ENCODE results near the gene STARD5.

STARD5 gene

DNA sequence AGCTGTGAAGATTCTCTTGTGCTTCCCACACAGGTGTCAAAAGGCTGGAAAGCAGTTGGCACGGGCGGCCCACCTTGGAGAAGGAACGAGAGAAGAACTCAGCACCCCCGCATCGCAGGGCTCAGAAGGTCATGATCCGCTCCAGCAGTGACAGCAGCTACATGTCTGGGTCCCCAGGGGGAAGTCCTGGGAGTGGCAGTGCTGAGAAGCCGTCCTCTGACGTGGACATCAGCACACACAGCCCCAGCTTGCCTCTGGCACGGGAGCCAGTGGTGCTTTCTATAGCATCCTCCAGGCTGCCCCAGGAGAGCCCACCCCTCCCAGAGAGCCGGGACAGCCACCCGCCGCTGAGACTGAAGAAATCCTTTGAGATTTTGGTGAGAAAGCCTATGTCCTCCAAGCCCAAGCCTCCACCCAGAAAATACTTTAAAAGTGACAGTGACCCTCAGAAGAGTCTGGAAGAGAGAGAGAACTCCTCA, 31.4 kb downstream of the STARD5 start:
- peak; percentile 68 for DNase-seq

DNA sequence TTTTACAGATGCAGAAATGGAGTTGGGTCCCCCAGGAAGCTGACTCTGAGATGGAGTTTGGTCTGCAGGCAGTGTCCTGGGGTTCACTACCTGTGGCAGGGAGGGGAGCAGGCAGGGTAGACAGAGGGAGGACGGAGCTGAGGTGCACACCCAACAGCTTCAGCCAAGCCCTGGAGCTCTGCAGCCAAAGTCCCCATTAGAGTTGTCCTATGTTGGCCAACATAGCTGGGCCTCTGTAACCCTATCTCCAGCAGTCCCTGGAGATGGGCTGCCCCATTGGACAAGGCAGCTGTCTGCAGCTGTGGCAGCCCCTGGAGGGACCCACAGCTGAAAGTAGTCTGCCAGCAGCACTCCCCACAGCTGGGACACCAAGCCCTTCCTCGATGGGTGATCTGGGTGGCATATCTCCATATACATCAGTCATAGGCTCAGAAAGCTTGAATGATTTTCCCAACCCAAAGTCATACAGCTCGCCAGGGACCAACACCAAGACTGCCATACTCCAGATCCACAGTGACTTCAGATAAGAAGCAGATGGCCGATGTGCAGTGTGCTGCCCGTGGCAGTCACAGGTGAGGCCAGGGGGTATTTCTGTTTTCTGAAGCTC, 31.9 kb downstream of the STARD5 start:
- ATAC-seq (no peak), DNase-seq (no peak)

More for the DNA sequence above, 31.4 kb downstream of the STARD5 start:
- ATAC-seq: peak; percentile 37

DNA sequence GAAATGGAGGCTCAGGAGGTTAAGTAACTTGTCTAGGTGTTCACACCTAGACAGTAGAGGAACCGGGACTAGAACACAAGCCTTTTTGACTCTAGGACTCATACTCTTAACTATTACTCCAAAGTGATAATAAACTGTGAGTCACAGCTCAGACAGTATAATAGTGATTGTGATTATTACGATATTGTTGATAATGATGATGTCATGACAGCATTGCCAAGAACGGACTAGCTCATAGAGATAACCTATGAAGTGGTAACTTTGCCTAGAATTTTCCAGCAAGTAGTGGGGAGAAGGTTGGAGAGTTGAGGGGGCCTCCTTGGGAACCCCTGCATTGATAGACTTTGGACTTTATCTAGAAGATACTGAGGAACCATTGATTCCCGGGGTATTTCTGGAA, 34.0 kb downstream of the STARD5 start:
- DNase-seq (no peak), ATAC-seq (no peak)

DNA sequence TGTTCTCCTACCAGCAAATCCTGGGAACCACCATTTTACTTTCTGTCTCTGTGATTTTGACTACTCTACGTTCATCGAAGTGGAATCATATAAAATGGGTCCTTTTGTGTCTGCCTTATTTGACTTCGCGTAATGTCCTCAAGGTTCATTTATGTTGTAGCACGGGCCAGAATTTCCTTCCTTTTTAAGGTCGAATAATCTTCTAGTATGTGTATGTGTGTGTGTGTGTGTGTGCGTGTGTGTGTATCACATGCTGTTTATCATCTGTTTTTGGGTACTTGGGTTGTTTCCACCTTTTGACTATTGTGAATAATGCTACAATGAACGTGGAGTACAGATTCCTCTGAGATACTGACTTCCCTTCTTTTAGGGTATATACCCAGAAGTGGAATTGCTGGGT, 35.3 kb downstream of the STARD5 start:
- no peak for ATAC-seq
- no peak for DNase-seq

DNA sequence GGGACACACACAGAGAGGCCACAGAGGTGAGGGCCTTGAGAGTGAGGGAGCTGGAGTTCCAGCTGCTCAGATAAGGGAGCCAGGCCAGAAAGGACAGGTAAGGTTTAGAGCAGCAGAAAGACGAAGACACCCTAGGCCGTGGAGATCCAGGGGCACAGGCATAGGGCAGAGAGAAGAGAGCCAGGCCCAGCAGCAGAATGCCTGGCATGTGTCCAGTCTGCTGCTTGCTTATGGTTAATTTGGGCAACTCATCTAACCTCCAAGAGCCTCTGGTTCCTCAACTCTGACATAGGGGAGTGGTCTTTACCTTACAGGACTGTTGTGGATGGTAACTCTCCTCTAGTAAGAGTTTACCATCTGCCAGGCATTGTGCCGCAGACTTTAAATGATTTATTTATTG, 35.9 kb downstream of the STARD5 start:
- no peak for DNase-seq
- no peak for ATAC-seq

DNA sequence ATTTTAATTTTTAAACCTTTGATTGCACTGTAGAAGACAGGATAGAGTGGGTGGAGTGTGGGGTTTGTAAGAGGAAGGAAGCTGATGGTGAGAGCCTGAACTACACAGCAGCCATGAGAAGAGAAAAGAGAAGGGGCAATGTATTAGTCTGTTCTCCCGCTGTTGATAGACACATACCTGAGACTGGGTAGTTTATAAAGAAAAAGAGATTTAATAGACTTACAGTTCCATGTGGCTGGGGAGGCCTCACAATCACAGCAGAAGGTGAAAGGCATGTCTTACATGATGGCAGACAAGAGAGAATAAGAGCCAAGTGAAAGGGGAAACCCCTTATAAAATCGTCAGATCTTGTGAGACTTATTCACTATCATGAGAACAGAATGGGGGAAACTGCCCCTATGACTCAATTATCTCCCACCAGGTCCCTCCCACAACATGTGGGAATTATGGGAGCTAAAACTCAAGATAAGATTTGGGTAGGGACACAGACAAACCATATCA, 37.3 kb downstream of the STARD5 start:
- no peak for DNase-seq

DNA sequence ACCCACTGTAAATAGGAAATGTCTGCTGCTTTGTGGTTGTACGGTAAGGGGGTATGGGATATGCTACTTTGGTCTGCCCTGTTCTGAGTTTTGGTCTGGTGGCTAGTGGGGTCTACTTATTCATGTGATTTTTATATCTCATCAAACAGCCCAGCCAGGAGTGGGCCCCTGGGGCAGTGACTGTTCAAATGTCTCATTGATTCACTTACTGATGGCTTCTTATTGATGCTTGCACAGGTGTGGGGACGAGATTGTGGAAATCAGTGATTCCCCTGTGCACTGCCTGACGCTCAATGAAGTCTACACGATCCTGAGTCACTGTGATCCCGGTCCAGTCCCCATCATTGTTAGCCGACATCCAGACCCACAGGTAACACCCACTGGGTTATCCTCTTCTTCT, 38.5 kb downstream of the STARD5 start:
- ATAC-seq (no peak), DNase-seq (no peak)

More for the DNA sequence above, 37.3 kb downstream of the STARD5 start:
- ATAC-seq: peak; percentile 76

DNA sequence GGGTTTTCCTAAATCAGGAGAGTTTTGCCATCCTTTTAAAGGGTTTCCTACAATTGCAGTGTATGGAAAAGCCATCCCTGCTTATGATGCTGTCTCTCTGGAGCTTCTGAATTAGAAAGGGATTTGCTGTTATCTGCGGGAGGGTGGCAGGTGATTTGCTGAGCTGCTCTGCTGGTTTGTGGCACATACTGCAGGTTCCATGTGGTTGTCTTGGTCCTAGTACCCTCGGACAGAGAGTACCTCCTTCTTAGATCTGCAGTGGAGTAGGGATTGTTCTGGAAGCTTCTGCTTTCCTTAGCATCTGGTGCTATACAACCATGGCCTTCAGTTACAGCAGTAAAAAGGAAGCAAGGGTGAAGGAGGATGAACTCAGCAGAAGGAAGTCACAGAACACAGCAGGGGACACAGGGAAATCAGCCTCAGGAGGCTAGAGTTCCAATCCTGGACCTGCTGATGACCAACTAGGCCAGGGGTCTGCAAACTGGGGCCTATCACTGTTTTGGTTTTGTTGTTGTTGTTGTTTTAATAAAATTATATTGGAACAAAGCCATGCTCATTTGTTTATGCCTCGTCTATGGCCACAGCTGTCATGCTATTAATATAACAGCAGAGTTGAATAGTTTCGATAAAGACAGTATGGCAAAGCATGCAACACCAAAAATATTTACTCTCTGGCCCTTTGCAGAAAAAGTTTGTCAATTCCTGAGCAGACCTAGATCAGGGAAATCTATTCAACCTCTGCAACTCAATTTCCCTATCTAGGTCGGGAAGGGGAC, 39.5 kb downstream of the STARD5 start:
- ATAC-seq (no peak), DNase-seq (no peak)

DNA sequence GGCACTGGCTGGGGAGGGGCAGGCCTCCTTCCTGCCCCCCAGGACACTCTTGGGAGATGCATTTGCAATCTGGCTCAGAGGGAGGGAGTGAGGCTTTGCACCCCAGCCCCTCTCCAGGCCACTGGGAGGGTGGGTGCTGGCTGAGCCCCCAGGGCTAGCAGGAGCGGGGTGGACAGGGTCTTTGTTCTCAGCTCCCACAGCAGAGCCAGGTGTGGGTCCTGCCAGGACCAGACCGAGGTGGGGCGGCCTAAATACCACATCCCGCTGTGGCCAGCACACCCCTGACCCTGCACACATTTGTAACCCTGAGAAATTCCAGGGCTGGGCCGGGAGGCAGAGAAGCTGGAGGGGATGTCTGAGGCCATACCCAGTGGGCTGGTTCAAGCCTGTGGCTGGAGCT, 41.0 kb downstream of the STARD5 start:
- ATAC-seq (no peak), DNase-seq (no peak)

DNA sequence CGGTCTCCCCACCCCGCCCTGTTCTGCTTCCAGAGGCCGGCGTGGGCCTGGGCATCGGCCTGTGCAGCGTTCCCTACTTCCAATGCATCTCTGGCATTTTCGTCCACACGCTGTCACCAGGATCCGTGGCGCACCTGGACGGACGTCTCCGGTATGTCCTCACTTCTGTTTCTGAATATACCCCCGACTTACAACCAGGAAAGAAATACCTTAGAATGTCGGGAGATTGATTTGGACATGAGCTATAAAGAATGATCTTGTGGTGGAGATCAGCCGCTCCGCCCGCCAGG, 41.4 kb downstream of the STARD5 start:
- ATAC-seq: no peak

DNA sequence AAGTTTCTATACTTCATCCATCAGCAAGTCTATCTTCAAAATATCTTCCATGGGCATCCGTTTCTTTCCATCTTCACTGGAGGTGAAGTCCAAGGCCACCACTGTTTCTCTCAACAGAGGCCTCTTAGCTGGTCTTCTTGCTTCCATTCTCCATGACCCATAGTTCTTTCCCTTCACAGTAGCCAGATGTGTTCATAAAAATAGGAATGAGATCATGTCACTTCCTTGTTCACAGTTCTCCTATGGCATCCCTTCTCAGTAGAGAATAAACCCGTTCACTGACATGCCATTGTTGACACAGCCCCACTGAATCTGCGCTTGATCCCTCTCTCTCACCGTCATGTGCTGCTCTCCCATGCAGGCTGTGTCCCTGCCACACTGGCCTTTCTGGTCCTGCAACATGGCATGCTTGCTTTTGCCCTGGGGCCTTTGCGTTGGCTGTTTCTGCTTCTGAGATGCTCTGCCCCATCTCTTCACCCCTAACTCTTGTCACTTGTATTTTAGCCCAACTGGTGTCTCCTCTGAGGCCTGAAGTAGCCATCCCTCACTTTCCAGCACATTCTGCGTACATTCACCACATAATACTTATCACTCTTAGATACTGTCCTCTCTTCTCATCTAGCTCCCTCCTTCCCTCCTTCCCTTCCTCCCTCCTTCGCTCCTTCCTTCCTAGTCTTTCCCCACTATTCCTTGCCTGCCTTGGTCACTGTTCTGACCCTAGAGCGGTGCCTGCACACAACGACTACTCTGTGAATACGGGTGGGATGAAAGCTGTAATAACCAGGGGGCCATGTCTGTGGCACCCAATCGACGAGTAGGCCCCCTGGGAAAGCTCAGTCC, 42.0 kb downstream of the STARD5 start:
- DNase-seq (no peak), ATAC-seq (no peak)

More for the DNA sequence above, 41.4 kb downstream of the STARD5 start:
- DNase-seq: no peak

DNA sequence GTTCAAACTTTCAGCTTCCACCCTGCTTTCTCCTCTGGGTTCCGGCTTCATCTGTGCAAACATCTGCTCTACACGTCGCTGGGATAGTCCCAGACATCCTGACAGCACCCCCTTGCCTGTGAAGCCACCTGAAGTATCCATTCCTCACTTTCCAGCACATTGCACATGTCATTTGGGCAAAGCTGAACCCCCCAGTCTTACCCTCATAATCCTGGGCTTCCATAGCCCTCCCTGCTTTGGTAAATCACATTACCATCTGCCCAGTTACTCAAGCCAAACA, 42.5 kb downstream of the STARD5 start:
- ATAC-seq (no peak), DNase-seq (no peak)

DNA sequence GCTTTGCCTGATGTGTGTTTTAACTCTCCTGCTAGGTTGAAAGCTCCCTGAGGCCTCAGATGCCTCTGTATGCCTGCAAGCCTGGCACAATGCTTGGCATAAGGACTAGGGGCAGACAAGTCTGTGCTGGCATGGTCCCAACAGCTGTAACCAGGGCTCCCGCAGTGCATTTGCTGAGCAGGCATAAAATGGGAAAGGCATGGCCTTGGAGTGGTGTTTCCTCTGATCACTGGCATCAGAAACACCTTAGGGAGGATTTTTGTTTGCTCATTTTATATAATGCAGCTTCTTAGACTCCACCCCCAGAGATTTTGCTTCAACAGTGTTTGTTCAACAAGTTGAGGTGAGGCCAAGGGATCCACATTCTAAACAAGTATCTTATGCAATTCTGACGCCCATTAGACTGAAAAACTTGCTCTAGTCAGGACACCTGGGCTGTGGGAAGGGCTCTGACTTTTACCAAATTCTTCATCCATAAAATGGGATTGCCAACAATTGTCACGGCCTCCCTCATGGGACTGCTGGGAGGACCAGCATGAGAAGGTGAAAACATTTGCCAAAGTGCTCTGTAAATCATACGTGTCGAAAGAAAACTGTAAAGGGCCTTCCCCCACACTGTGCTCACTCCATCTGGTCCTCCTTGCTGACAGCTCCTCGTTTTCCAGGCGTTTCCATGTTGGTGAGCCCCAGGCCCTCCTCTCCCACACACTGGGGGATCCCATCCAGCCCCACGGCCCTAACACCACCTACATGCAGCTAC, 43.1 kb downstream of the STARD5 start:
- DNase-seq (no peak), ATAC-seq (no peak)

DNA sequence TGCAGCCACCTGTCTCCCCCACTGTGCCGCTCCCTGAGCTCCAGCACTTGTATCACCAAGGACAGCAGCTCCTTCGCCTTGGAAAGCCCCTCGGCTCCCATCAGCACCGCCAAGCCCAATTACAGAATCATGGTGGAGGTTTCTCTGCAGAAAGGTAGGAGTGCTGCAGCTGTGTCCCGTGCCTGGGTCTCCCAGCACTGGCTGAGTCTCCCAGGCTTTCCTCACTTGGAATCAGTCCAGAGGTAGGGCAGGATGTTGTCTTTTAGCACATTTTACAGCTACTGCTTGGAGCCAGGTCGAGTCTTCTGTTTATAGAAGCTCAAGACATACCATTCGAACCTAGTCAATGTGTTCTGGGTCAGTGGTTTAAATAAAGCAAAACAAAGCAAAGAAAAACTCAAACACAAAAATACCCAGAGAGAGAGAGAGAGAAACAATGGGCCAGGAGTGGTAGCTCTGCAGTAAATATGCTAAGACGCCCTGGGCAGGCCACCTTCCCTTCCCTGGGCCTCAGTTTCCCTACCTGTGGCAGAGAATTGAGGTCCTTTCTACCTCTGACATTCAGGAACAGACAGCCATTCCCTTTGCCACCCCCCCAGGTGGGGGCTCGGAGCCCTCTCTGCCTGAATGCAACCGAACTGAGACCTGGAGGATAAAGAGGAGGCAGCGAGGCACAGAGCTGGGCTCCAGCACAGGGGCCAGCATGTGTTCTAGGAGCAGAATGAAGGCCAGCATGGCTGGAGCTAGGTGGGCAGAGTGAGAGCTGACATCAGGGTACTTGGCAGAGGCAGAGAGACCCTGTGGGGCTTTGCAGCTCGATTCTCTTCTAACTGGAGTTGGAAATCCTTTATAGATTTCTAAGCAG, 44.1 kb downstream of the STARD5 start:
- ATAC-seq: no peak
- no peak for DNase-seq

DNA sequence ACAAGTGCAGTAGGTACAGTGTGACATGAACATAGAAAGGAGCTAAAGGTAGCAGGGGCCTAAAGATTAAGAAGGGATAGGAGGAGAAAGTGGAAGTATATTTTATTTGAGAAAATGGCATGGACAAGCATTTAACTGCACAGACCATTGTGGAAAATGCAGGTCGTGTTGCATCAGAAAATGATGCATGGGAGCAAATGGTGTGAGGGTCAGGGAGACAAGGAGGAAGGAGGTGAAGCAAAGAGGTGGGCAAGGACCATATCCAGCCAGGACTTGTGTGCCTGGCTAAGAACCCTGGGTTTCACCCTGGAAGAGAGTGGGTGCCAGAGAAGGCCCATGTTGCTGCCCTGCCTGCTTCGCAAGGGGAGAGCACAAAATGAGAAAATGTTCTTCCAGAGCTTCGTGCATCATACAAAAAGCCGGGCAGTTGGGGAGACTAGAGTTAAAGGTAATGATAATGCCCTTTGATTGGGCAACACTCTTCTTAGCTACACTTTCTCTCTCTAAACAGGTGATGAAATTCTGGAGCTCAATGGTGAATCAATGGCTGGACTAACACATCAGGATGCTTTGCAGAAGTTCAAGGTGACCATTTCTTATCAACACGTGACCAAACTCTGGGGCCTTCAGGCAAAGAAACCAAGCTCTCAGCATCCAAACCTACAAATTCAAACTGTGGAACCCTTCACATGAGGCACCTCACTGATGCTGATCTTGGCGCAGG, 45.5 kb downstream of the STARD5 start:
- no peak for ATAC-seq
- DNase-seq: no peak

DNA sequence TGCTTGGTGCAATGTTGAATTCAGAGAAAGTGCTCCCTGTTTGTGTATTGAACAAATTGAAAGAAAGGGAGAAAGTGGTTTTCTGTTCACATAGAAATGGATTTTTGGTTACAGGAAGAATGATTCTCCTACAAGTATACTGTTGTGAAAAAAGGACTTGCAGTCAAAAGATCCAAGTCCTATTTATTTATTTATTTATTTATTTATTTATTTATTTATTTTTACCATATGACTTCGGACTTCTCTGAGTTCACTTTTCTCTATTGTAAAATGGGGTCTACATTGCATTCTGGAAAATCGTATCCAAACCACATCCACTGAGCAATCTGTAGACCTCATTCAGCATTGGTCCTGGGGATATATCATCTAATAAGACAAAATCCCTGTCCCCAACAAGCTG, 46.1 kb downstream of the STARD5 start:
- DNase-seq (no peak), ATAC-seq (no peak)

DNA sequence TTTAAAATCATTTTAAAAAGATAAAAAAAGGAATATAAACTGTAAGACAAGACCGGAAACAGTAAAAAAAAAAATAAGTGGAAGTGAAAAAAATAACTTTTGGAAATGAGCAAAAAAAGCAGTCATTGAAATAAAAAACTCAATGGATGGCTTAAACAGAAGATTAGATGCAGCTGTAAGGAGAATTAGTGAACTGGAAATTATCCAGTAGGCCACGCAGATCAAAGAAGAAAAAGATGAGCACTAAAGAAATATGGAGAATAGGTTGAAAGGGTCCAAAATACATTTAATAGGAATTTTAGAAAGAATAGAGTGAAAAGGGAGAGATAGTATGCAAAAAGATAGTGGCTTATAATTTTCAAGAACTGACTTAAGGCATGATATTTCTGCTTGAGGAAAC, 47.0 kb downstream of the STARD5 start:
- no peak for ATAC-seq
- DNase-seq: no peak

DNA sequence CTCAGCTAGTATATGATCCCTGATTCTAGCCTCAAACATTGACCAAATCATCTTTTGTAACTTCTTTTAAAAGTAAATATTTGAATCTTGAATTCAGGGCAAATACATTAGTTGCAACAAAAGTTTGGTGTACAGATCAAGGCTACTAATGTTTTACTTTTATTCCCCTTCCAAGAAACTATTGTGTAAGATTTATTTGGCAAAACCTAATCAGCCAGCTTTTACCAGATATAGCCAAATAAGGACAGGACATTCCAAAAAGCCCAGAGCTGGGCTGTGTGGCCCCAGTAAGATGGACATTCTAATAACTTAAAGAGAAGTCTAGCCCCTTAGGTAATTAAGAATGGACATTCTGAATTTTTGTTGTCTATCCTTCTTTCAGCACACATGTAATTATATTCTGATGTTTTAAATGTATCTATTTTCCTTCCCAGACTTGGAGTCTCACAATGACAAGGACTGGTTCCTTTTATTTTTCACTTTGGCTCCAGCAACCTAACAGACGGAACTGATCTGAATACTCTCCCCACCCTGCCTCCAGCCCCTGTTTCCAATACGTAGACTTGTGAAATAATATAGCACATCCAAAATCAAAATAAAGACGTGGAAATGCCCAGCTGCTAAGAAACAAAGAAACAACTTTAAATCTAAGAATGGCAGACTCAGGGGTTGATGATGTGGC, 48.1 kb downstream of the STARD5 start:
- no peak for DNase-seq

DNA sequence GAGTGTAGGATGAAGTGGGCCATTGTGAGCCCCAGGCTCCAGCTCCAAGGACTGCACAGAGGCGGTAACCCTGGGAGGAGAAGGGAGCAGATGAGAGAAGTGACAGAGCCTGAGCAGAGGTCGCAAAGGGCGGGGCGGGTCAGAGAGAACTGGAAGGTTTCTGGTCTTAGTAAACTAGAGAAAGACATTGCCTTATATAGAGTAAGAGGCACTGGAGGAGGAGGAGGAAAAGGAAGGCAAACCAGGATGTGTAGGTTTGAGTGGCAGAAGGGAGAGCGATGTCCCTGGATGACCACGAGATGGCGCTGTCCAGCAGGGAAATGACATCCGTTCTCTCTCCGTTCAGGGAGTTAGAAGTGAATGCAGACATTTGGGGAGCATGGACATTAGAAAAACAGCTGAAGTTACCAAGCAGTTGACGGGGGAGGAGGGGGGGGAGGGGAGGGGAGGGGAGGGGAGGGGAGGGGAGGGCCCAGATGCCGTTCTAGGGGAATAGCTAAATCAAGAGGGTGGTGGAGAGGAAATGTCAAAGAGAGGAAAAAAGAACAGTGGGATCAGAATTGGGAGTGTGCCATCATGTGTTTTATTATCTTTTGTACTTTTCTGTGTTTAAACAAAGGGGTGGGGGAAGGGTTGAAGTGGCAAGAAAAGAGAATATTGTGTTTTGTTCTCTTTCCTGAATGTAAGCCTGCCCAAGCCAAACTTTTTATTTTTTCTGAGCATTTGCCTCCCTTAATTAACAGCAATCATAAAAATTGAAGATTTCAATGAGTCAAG, 48.8 kb downstream of the STARD5 start:
- DNase-seq (peak; percentile 68), ATAC-seq (peak; percentile 82)

More for the DNA sequence above, 48.1 kb downstream of the STARD5 start:
- no peak for ATAC-seq
